ENCODE data around the gene ISCA1. TPM values are rescaled to one million over a fixed set of nuclear protein-coding genes. Genes with fewer than 3 reads are reported as not detected.

ISCA1 gene
- polyA plus RNA-seq, 1 donor from 2014 or later = 141 TPM

- Histone ChIP-seq H3K27me3 (ENCODE audit: insufficient read depth, low read depth, low read length) (no peaks in the 10 kb centered on the region), H3K9me2 (ENCODE audit: insufficient read depth, low read length) (no peaks in the 10 kb centered on the region), H3F3A (ENCODE audit: insufficient read depth, low read length, poor library complexity, severe bottlenecking) (no peaks in the 10 kb centered on the region), H3K4me3 (ENCODE audit: low read length) (no peak overlapping the region), H3K36me3 (ENCODE audit: insufficient read depth, low read length) (peaks cover 10% of the 10 kb centered on the region), H3K79me2 (replicated peaks; ENCODE audit: insufficient read depth, low read length) (no peaks in the 10 kb centered on the region), H4K20me1 (ENCODE audit: insufficient read depth) (no peaks in the 10 kb centered on the region), H3K27ac (ENCODE audit: low read length) (no peak overlapping the region), H3K4me2 (ENCODE audit: low read length) (no peak overlapping the region), H2AFZ (ENCODE audit: low read depth, low read length) (no peak overlapping the region), H3K9me3 (ENCODE audit: low read length) (no peaks in the 10 kb centered on the region), H3K9ac (ENCODE audit: low read length) (no peak overlapping the region)
- no peak for TF ChIP-seq SMC3 (conservative IDR thresholded peaks at IDR 0.05; ENCODE audit: poor library complexity)
- TF ChIP-seq, protein P1, sequence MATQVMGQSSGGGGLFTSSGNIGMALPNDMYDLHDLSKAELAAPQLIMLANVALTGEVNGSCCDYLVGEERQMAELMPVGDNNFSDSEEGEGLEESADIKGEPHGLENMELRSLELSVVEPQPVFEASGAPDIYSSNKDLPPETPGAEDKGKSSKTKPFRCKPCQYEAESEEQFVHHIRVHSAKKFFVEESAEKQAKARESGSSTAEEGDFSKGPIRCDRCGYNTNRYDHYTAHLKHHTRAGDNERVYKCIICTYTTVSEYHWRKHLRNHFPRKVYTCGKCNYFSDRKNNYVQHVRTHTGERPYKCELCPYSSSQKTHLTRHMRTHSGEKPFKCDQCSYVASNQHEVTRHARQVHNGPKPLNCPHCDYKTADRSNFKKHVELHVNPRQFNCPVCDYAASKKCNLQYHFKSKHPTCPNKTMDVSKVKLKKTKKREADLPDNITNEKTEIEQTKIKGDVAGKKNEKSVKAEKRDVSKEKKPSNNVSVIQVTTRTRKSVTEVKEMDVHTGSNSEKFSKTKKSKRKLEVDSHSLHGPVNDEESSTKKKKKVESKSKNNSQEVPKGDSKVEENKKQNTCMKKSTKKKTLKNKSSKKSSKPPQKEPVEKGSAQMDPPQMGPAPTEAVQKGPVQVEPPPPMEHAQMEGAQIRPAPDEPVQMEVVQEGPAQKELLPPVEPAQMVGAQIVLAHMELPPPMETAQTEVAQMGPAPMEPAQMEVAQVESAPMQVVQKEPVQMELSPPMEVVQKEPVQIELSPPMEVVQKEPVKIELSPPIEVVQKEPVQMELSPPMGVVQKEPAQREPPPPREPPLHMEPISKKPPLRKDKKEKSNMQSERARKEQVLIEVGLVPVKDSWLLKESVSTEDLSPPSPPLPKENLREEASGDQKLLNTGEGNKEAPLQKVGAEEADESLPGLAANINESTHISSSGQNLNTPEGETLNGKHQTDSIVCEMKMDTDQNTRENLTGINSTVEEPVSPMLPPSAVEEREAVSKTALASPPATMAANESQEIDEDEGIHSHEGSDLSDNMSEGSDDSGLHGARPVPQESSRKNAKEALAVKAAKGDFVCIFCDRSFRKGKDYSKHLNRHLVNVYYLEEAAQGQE (IDR thresholded peaks at IDR 0.05; ENCODE audit: borderline replicate concordance) = no peak
These were observed 21.1 kb upstream of the ISCA1 start for GRCh38 chr9:86303316-86303975.

DNA sequence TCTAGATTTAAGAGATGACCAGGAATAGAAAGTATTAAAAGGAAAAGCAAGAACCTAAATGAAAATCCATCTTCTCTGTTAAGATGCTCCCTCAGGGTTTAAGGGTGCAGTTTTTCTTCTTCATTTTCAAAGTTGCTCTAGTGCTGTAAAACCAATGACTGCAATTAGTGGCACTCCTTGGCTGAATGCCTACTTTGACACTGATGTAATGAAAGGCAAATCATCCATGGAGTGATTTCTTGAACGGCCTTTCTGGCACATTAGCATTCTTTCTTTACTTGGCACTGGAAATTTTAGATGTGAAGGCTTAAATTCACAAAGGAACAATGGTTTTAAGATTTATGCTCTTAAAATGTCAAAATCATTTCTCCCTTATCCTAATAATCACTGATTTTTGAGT, 19.3 kb upstream of the ISCA1 start:
- H3K27me3 ChIP-seq (ENCODE audit: insufficient read depth, low read depth, low read length) = no peaks in the 10 kb centered on the region
- H3K79me2 ChIP-seq (replicated peaks; ENCODE audit: insufficient read depth, low read length) = no peaks in the 10 kb centered on the region
- no peak overlapping the region for H3K9ac ChIP-seq (ENCODE audit: low read length)
- peaks cover 10% of the 10 kb centered on the region for H3K36me3 ChIP-seq (ENCODE audit: insufficient read depth, low read length)
- no peak overlapping the region for H2AFZ ChIP-seq (ENCODE audit: low read depth, low read length)
- H3K4me2 ChIP-seq (ENCODE audit: low read length) = no peak overlapping the region
- H4K20me1 ChIP-seq (ENCODE audit: insufficient read depth) = no peaks in the 10 kb centered on the region
- TF ChIP-seq POLR2AphosphoS5 (IDR thresholded peaks at IDR 0.05) (no peak), EP300 (conservative IDR thresholded peaks at IDR 0.05; ENCODE audit: poor library complexity, severe bottlenecking) (no peak), MXI1 (conservative IDR thresholded peaks at IDR 0.05; ENCODE audit: poor library complexity, severe bottlenecking) (no peak), SMC3 (conservative IDR thresholded peaks at IDR 0.05; ENCODE audit: poor library complexity) (no peak), EZH2 (IDR thresholded peaks at IDR 0.05; ENCODE audit: borderline replicate concordance, insufficient read depth, low read length, poor library complexity, severe bottlenecking) (no peak)
- TF ChIP-seq, protein P1 (IDR thresholded peaks at IDR 0.05; ENCODE audit: borderline replicate concordance) = no peak
- H3F3A ChIP-seq (ENCODE audit: insufficient read depth, low read length, poor library complexity, severe bottlenecking) = no peaks in the 10 kb centered on the region
- H3K9me2 ChIP-seq (ENCODE audit: insufficient read depth, low read length) = no peaks in the 10 kb centered on the region
- no peak overlapping the region for H3K4me3 ChIP-seq (ENCODE audit: low read length)
- no peak overlapping the region for H3K27ac ChIP-seq (ENCODE audit: low read length)
- H3K9me3 ChIP-seq (ENCODE audit: low read length) = no peaks in the 10 kb centered on the region

All from neural cell (in vitro differentiated cells).